Progenitor cell of endocrine pancreas (in vitro differentiated cells): ENCODE measurements around the gene CORO2B. TPM values are rescaled to one million over a fixed set of nuclear protein-coding genes. Genes with fewer than 3 reads are reported as not detected.
"Not testable (repeated sequence)": the region's sequence is repeated elsewhere in the genome, so short reads cannot be mapped to it uniquely, and the experiment has no call there.

ENCODE experiments used
- DNase-seq: peaks from one replicate; pipeline ENCODE4 v3.0.0; 2021; ENCODE audit warnings: low spot score; ENCODE audit not compliant: unreplicated experiment
- H3K27ac Mint-ChIP-seq: 2 replicates; pipeline ENCODE4 v1.8.0; 2021; ENCODE audit warnings: mild to moderate bottlenecking, moderate library complexity, mixed read lengths
- H3K27me3 Mint-ChIP-seq: 2 replicates; pipeline ENCODE4 v1.8.0; 2021; ENCODE audit warnings: mixed read lengths
- H3K36me3 Mint-ChIP-seq: 2 replicates; pipeline ENCODE4 v1.8.0; 2022; ENCODE audit warnings: mixed read lengths; ENCODE audit not compliant: insufficient read depth
- H3K4me1 Mint-ChIP-seq: 2 replicates; pipeline ENCODE4 v1.8.0; 2021; ENCODE audit warnings: low read depth, mixed read lengths
- H3K4me3 Mint-ChIP-seq: 2 replicates; pipeline ENCODE4 v1.8.0; 2021; ENCODE audit warnings: low read depth, mild to moderate bottlenecking, moderate library complexity, mixed read lengths
- H3K9me3 Mint-ChIP-seq: 2 replicates; pipeline ENCODE4 v1.8.0; 2021; ENCODE audit warnings: low read depth, mixed read lengths
- CTCF ChIP-seq: fragments of 200-600 bp; sonication (generic); IDR thresholded peaks from one replicate; pipeline ENCODE4 v1.5.0; 2021; ENCODE audit warnings: antibody characterized with exemption, mild to moderate bottlenecking; ENCODE audit not compliant: unreplicated experiment
- total RNA-seq: library from RNA; stranded (reverse); gene quantifications from 2 replicates; pipeline ENCODE4 v1.2.1, GENCODE V29; 2021

Gene CORO2B
- total RNA-seq, 1 donor from 2014 or later: 1.5 TPM

- no peak overlapping the region for H3K27ac Mint-ChIP-seq
- no peaks in the 10 kb centered on the region for H3K36me3 Mint-ChIP-seq
- H3K9me3 Mint-ChIP-seq: no peaks in the 10 kb centered on the region
- no peak for TF ChIP-seq CTCF
- H3K4me3 Mint-ChIP-seq: no peak overlapping the region
- DNase-seq: no peak
- H3K4me1 Mint-ChIP-seq: no peaks in the 10 kb centered on the region
- H3K27me3 Mint-ChIP-seq: peaks cover 16% of the 10 kb centered on the region
Observed at GRCh38 chr15:68679161-68679560, 100.4 kb downstream of the CORO2B start.

GRCh38 chr15:68679961-68680371, 101.2 kb downstream of the CORO2B start:
- Mint-ChIP-seq H3K4me1 (no peaks in the 10 kb centered on the region), H3K9me3 (no peaks in the 10 kb centered on the region), H3K36me3 (no peaks in the 10 kb centered on the region), H3K27ac (no peak overlapping the region), H3K27me3 (peaks cover 13% of the 10 kb centered on the region), H3K4me3 (no peak overlapping the region)
- no peak for DNase-seq
- no peak for TF ChIP-seq CTCF

- H3K4me3 Mint-ChIP-seq, H3K4me1 Mint-ChIP-seq, DNase-seq, H3K36me3 Mint-ChIP-seq, H3K27me3 Mint-ChIP-seq, H3K27ac Mint-ChIP-seq, H3K9me3 Mint-ChIP-seq: not testable (repeated sequence)
Observed at GRCh38 chr15:68680756-68681155, 102.0 kb downstream of the CORO2B start.

DNA sequence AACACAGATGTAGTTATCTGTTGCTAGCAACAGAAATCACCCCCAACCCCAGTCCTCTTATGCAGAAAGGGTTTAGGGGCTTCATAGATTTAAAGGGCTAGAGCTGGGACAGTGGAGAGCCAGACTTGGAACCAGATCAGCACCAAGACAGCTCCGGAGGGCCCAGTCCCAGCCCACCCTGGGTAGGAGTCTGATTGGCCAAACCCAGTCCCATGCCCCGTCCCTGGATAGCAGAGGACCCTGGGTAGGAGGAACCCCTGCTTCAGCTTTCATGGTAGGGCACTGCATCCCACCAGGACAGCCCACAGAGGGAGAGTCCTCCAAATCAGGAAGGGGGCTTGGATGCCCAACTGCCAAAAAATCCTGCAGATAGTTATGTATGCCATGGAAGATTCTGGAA, 103.0 kb downstream of the CORO2B start:
- peaks cover 9% of the 10 kb centered on the region for H3K27me3 Mint-ChIP-seq
- H3K4me1 Mint-ChIP-seq: no peaks in the 10 kb centered on the region
- H3K36me3 Mint-ChIP-seq: no peaks in the 10 kb centered on the region
- no peak for TF ChIP-seq CTCF
- no peak overlapping the region for H3K4me3 Mint-ChIP-seq
- no peak overlapping the region for H3K27ac Mint-ChIP-seq
- H3K9me3 Mint-ChIP-seq: no peaks in the 10 kb centered on the region
- no peak for DNase-seq

- no peak for TF ChIP-seq CTCF
- no peaks in the 10 kb centered on the region for H3K4me1 Mint-ChIP-seq
- H3K27ac Mint-ChIP-seq: no peak overlapping the region
- no peak overlapping the region for H3K4me3 Mint-ChIP-seq
- no peak for DNase-seq
- no peaks in the 10 kb centered on the region for H3K9me3 Mint-ChIP-seq
- no peaks in the 10 kb centered on the region for H3K36me3 Mint-ChIP-seq
- peaks cover 9% of the 10 kb centered on the region for H3K27me3 Mint-ChIP-seq
Observed at GRCh38 chr15:68682330-68682729, 103.5 kb downstream of the CORO2B start.

- Mint-ChIP-seq H3K27ac (no peak overlapping the region), H3K4me3 (no peak overlapping the region), H3K27me3 (peaks cover 9% of the 10 kb centered on the region), H3K9me3 (no peaks in the 10 kb centered on the region), H3K36me3 (no peaks in the 10 kb centered on the region), H3K4me1 (no peaks in the 10 kb centered on the region)
- no peak for DNase-seq
- no peak for TF ChIP-seq CTCF
Observed at GRCh38 chr15:68683026-68683425, 104.2 kb downstream of the CORO2B start.
